PC-9 (cell line): ENCODE results near the gene ERBB4.

Source experiments
- CTCF ChIP-seq: fragments of 200-600 bp; sonication (generic); conservative IDR thresholded peaks from 2 replicates; pipeline ENCODE4 v1.6.1; 2017; ENCODE audit warnings: mixed run types, antibody characterized with exemption, mild to moderate bottlenecking, moderate library complexity
- EZH2 ChIP-seq: fragments of 200-600 bp; sonication (generic); IDR thresholded peaks from 2 replicates; pipeline ENCODE4 v1.8.0; 2017; ENCODE audit warnings: antibody characterized with exemption, low read depth

- TF ChIP-seq EZH2 (no peak), CTCF (no peak)
Measured at GRCh38 chr2:212318636-212319035, 220.0 kb downstream of the ERBB4 start.
